Esophagus muscularis mucosa (tissue), 3 donors: ENCODE measurements around the gene BCL7C.

Source experiments
- POLR2A ChIP-seq: fragments of 450-650 bp; IDR thresholded peaks from one replicate; pipeline ENCODE4 v1.6.1; 2017; ENCODE audit warnings: antibody characterized with exemption, moderate library complexity, mild to moderate bottlenecking, low read depth
- TF ChIP-seq, protein P1 (sequence below), 3 experiments: fragments of 200-600 bp in 2 of 3; fragments of 450-650 bp in 1 of 3; sonication (generic) in 2 of 3; IDR thresholded peaks; one replicate each; pipeline ENCODE4 v1.5.1; 2017 to 2019; ENCODE audit warnings: antibody characterized with exemption in 3 of 3, mild to moderate bottlenecking in 2 of 3, moderate library complexity in 1 of 3

DNA sequence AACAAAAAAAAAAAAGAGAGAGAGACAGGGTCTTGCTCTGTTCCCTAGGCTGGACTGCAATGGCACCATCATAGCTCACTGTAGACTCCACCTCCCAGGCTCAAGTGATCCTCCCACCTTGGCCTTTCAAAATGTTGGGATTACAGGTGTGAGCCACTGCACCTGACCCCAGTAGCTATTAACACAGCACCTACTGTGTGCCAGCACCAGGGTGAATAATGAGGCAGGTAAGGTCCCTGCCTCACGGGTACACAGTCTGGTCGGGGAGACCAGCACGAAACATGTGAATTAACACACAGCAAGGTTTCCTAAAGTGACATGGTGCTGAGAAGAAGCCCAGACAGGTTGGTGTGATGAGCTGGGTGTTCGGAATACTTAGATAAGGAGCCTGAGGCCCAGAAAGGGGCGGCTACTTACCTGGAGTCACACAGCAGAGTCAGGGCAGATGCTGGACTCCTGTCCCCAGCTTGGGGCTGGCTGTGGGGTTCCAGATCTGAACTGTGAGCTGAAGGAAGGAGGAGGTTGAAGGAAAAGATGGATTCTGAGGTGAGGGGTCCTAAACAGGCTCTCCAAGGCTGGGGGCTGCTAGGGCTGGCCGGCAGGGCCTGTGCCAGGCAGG, 19.0 kb upstream of the BCL7C start:
- TF ChIP-seq, protein P1, sequence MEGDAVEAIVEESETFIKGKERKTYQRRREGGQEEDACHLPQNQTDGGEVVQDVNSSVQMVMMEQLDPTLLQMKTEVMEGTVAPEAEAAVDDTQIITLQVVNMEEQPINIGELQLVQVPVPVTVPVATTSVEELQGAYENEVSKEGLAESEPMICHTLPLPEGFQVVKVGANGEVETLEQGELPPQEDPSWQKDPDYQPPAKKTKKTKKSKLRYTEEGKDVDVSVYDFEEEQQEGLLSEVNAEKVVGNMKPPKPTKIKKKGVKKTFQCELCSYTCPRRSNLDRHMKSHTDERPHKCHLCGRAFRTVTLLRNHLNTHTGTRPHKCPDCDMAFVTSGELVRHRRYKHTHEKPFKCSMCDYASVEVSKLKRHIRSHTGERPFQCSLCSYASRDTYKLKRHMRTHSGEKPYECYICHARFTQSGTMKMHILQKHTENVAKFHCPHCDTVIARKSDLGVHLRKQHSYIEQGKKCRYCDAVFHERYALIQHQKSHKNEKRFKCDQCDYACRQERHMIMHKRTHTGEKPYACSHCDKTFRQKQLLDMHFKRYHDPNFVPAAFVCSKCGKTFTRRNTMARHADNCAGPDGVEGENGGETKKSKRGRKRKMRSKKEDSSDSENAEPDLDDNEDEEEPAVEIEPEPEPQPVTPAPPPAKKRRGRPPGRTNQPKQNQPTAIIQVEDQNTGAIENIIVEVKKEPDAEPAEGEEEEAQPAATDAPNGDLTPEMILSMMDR (IDR thresholded peaks at IDR 0.05), result no peak
- TF ChIP-seq POLR2A, result no peak
